GM19240 (cell line): ENCODE data around the gene BUD23.
A peak's percentile ranks its signal among the peaks of the same experiment; 100 is the strongest.
"Not testable (repeated sequence)": the region's sequence is repeated elsewhere in the genome, so short reads cannot be mapped to it uniquely, and the experiment has no call there.

Experiments
- DNase-seq: peaks from one replicate; pipeline ENCODE4 v3.0.0; 2011; ENCODE audit warnings: low spot score; ENCODE audit not compliant: insufficient read length

The BUD23 gene, protein sequence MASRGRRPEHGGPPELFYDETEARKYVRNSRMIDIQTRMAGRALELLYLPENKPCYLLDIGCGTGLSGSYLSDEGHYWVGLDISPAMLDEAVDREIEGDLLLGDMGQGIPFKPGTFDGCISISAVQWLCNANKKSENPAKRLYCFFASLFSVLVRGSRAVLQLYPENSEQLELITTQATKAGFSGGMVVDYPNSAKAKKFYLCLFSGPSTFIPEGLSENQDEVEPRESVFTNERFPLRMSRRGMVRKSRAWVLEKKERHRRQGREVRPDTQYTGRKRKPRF

DNA sequence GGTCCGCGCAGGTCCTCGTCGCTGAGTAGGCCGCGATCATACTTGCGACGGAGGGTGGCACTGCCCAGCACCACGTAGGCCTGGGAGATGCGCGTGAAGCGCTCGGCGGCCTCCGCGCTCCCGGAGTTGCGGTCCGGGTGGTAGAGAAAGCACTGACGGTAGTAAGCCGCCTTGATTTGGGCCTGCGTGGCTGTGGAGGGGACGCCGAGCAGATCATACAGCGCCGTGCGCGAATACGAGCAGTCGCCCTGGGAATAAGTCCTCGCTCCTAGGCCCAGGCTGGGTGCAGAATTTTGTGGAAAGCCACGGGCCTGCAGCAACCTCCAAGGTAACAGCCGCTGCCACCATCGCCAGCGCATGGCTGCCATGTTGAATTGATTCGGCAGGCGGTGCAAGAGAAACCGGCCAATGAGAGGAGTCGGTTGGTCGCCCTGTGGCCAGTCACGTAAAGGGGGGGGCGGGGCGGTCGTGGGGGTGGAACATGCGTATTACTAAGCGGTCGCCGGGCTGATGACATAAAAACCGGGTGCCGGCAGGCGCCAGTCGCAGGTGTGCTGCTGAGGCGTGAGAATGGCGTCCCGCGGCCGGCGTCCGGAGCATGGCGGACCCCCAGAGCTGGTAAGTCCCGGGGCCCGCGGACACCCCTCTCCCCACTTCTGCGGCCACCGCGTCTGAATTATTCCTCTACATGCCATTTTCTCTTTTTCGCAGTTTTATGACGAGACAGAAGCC lies at the start of gene BUD23, which contains the start of gene DNAJC30:
TSS of gene BUD23 (plus strand) at position 542 of the 732 bp plus-strand sequence. CDS start at position 571, 29 bp downstream.
TSS of gene DNAJC30 (minus strand) at position 398 of the 732 bp plus-strand sequence. CDS start at position 368, 30 bp downstream.
- peak; percentile 97 for DNase-seq

DNA sequence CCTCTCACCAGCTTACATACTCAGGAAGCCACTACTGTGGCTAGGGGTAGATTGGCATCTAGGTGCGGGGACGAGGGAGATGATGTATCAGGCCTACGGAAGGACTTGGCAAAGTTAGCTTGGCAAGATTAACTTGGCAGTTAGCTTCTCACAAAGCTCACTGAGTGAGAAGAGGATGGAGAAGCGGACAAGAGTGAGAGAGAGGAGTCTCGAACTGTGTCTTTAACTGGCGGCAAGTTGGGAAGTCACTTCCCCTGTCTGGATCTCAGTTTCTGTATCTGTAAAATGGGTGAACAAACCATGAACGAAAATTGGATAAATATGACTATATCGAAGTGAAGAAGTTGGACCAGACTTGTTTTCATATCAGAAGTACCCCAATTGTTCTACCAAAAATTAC lies 49.6 kb upstream of the BUD23 start:
- DNase-seq, result no peak

DNA sequence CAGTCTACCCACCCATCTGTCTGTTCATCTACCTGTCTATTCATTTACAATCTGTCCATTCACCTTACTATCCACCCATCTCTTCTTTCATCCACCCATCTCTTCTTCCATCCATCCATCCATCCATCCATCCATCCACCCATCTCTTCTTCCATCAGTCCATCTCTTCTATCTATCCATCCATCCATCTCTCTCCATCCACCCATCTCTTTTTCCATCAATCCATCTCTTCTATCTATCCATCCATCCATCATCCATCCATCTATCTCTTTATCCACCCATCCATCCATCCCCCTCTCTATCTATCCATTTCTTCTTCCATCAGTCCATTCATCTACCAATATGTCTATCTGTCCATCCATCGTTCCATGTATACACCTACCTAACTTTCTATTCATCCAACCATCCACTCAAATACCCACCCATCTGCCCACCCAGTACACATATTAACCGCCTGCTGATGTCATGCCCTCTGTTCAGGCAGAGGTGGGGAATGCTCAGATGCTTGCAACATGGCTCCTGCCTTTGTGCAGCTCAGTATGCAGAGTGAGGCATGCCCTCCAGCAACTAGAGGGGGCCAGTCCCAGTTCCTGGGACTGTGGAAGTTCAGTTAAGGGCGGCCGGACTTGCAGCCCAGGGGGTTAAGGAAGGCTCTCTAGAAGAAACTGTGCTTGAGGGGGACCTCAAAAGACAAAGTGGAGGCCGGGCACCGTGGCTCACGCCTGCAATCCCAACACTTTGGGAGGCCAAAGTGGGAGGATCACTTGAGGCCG lies 47.8 kb upstream of the BUD23 start:
- DNase-seq, result no peak

DNA sequence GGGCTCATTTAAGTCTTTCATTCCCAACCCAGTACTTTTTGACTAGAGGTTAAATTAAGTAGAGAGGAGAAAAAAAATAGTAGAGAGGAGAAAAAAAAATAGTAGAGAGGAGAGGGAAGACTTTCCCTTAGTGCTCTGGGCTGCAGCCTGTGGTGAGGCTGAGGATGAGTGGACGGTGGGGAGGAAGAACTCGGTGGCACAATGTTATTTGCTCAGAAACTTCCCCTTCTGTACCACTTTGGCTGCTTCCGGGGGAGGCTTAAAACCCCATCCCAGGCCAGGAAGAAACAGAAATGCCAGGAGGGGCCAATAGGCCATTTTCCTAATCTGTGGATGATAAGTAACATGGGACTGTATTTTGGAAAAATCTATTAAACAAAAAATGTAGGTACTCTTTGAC lies 44.5 kb upstream of the BUD23 start:
- DNase-seq, result no peak

DNA sequence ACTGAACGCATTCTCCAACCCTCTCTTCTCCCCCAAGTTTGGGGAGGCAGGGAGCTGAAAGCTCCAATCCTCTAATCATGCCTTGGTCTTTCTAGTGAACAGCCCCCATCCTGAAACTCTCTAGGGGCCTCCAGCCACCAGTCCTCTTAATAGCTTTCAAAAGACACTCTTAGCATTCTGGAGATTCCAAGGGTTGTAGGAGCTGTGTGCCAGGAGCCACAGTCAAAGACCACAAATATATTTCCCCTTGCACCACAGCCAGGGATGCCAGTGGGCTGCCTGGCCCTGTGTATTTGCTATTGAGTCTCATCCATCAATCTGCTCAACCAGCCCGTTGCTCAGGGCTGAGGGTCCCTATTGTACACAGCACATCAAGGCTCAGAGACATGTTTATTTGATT lies 40.6 kb upstream of the BUD23 start:
- DNase-seq, result no peak

DNA sequence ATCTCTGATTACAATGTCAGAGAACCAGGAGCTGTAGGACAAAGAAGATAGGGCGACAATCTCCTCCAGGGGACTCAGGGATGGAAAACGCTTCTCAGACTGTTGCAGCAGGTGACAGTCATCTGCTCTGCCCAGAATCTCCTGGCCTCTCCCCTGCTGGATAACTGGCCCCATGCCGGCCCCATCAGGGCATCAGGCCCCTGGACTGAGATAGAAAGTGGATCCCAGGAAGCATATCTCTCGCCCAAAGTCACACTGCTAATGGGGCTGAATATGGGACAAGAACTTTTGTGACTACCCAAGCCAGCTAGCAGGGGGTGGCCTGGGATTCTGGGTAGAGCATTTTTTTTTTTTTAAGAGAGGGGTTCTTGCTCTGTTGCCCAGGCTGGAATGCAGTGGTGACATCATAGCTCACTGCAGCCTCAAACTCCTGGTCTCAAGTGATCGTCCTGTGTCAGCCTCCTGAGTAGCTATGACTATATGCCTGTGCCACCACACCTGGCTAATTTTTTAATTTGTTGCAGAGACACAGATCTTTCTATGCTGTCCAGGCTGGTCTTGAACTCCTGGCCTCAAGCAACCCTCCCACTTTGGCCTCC lies 38.6 kb upstream of the BUD23 start:
- no peak for DNase-seq

DNA sequence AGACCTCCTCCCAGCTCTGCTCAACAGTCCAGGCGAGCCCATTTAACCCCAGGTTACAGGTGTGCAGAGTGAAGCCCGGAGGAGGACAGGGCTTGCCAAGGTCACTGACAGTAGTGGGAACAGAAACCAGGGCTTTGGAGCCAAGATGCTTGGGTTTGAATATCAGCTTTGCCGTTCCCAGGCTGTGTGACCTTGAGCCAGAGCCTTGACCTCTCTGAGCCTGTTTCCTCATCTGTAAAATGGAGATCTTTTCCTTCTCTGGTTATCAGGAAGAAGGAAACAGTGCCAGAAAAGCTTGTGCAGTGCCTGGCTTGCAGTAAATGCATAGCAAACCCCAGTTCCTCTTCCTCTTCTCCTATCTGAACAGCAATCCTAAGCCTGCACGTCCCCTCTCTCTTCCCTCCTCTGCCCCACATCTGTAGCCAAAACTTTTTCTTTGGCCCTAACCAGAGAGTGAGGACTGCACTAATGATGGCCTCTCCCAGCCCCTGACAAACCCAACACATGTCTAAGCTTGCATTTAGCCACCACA lies 37.7 kb upstream of the BUD23 start:
- no peak for DNase-seq

DNA sequence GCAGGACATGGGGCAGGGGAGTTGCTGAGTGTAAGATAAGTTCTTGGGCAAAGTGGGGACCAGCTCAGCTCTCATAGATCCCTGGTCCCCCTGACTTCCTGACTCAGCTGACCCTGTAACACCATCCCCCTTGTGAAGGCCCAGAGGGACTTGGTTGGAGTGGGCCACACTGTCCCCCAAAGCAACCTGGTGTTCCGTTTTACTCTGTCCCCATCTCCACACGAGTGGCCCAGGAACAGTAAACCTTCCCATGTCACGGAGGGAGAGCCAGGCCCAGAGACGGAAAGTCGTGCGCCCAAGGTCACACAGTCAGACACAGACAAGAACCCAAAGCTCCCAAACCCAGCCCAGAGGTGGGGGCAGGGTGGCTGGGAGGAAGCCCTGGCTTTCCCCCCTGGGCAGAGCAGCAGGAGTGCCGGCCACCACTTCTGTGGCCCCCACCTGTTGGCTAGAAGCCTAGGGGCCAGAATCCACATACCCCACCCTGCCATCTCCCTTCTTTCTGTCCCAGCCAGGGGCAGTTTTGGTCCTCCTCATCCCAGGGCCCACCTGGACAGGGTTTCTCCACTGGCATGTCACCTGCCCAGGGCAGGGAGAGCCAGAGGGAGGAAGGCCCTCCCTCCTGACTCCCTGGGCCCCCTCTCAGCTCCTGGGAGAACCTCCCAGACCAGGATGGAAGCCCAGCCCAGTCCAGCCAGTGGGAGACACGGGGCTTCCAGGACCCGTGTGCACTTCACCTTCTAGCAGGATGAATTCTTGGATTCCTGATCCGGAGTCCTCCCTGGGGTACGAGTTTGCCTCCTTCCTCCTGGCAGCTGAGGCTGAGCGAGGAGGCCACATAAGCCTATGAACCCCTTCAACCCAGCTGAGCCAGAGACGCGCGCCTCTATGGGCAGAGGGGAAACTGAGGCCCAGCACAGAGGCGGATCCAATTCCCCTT lies 36.3 kb upstream of the BUD23 start:
- DNase-seq, result no peak

DNA sequence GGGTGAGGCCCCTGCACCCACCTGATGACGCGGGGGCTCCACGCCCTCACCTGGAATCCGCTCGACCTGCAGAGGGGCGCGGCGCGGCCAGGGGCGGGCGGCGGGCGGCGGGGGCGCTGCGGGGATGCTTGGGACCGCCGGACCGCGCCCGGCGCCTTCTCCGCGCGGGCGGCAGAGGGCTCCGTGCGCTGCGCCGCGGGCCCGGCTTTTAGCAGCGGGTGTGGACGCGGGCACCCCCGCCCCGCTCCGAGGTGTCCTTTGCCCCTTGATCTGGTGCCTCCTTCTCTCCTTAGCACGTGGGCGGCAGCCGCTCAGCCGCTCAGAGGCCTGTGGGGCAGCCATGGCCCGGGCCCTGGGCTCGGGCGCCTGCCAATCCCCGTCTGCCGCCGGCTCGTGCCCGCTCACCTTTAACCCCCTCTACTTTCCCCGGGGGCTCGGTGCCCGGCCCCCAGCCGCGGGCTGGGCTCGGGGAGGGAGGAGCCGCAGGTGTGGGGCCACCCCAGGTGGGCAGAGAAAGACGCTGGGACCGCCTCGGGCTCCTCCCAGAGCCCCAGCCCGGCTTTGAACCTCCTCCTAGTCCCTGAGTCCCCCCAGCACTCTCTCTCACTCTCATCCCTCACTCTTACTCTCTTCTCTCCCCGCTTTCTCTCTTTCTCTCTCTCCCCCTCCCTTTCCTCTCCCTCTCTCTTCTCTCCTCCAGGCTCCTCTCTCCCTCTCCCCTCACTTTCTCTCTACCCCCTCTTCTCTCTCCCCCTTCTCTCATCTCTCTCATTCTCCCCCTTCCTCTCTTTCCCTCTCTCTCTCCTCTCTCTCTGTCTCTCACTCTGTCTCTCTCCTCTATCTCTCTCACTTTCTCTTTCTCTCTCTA lies 35.4 kb upstream of the BUD23 start:
- DNase-seq, result no peak

DNA sequence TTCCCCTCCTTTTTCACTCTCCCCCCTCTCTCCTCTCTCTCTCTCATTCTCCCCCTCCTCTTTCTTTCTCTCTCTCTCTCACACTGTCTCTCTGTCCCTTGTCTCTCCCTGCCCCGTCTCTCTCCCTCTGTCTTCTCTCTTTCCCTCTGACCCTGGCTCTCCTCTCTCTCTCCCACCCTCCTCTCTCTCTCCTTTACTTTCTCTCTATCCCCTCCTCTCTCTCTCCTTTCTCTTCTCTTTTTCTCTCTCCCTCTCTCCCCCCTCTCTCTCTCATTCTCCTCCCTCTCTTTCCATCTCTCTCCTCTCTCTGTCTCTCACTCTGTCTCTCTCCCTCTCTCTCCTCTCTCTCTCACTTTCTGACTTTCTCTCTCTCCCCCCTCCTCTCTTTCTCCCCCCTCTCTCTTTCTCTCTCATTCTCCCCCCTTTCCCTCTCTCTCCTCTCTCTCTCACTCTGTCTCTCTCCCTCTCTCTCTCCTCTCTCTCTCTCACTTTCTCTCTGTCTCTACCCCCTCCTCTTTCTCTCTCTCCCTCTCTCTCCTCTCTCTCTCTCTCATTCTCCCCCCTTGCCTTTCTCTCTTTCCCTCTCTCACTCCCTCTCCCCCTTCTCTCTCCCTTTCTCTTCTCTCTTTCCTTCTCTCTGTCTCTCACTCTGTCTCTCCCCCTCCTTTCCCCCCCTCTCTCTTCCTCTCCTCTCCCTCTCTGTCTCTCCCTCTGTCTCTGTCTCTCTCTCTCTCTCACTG lies 34.6 kb upstream of the BUD23 start:
- no peak for DNase-seq

DNA sequence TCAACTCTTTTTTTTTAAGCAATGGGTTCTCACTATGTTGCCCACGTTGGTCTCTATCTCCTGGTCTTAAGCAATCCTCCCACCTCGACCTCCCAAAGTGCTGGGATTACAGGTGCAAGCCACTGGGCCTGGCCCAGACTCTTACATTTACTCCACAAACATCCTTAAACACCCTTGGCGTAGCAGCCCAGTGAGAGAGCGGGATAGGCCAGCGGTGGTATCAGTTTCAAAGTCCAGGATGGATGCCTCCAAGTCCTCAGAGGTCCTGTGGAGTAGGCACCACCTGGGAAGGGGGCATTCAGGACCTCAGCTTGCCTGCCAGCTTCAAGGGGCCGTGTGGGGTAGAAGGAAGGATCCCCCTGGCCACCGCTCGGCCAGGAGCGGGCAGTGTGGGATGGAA lies 33.8 kb upstream of the BUD23 start:
- DNase-seq, result no peak

DNA sequence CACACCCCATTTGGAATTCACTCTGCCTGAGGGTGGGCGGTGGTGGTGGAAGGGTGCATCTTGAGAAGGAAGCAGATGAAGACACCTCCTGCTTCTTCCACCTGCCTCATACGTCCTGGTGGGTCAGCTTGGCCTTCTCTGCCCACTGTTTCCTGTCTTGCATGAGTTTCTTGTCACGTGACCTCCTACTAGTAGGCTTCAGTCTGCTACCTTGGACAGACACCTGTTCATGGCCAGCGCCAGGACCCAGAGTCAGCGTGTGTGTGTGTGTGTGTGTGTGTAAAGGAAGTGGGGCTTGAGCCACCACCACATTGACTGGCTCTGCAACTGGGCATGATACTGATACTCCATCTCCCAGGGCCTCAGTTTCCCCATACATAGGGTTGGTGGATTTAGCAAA lies 32.9 kb upstream of the BUD23 start:
- no peak for DNase-seq

DNA sequence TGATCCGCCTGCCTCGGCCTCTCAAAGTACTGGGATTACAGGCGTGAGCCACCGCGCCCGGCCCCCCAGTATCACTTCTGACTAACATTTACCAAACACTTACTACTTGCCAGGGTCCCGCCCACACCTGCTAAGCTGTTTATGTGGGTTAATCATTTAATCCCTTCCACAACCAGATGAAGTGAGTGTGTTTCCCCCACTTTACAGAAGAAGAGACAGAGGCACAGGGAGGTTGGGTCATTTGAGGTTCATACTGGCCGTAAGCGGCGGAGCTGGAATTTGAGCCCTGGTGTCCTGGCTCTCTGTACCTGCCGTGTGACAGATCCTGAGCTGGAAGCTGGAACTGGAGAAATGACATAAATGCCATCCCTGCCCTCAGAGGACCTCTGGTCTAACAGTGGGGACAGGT lies 30.9 kb upstream of the BUD23 start:
- no peak for DNase-seq

DNA sequence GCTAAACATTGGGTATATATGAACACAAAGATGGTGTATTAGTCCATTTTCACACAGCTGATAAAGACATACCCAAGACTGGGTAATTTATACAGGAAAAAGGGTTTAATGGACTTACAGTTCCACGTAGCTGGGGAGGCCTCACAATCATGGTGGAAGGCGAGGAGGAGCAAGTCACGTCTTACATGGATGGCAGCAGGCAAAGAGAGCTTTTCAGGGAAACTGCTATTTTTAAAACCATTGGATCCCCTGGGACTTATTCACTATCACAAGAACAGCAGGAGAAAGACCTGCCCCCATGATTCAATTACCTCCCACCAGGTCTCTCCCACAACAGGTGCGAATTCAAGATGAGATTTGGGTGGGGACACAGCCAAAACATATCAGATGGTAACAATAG lies 28.1 kb upstream of the BUD23 start:
- DNase-seq, result not testable (repeated sequence)

DNA sequence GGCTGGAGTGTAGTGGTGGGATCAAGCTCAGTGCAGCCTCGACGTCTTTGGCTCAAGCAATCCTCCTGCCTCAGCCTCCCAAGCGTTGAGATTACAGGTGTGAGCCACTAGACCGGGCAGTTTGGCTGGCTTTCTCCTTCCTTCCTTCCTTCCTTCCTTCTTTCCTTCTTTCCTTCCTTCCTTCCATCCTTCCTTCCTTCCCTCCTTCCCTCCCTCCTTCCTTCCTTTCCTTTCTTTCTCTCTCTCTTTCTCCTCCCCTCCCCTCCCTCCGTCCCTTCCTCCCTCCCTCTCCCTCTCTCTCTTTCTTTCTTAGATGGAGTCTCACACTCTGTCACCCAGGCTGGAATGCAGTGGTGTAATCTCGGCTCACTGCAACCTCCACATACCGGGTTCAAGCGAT lies 23.4 kb upstream of the BUD23 start:
- DNase-seq, result no peak

DNA sequence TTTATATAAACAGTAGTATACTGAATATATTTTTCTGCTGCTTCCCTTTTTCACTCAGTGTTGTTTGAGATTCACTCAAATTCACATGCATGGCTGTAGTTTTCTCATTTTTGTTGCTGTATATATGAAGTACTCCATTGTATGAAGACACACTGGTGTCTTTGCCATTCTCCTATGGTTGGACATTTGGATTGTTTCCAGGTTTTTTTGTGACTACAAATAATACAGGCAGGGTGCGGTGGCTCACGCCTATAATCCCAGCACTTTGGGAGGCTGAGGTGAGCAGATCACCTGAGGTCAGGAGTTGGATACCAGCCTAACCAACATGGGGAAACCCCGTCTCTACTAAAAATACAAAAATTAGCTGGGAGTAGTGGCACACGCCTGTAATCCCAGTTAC lies 22.8 kb upstream of the BUD23 start:
- DNase-seq, result not testable (repeated sequence)

DNA sequence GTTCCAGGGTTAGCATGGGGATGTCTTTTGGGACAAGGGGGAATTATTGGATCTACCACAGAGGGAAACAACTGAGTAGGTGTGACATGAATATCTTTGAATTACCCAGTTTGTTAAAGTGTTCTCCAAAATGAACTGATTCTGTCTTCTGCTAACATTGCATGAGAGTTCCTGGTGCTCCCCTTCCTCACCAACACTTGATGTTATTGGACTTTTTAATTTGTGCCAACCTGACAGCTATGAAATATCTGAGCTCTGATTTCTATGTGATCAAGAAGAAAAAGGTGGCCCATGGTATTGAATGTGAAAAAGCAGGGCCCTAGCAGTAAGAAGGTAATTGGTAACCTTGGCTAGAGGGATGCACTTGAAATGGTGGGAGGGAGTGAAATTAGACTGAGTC lies 20.4 kb upstream of the BUD23 start:
- no peak for DNase-seq

DNA sequence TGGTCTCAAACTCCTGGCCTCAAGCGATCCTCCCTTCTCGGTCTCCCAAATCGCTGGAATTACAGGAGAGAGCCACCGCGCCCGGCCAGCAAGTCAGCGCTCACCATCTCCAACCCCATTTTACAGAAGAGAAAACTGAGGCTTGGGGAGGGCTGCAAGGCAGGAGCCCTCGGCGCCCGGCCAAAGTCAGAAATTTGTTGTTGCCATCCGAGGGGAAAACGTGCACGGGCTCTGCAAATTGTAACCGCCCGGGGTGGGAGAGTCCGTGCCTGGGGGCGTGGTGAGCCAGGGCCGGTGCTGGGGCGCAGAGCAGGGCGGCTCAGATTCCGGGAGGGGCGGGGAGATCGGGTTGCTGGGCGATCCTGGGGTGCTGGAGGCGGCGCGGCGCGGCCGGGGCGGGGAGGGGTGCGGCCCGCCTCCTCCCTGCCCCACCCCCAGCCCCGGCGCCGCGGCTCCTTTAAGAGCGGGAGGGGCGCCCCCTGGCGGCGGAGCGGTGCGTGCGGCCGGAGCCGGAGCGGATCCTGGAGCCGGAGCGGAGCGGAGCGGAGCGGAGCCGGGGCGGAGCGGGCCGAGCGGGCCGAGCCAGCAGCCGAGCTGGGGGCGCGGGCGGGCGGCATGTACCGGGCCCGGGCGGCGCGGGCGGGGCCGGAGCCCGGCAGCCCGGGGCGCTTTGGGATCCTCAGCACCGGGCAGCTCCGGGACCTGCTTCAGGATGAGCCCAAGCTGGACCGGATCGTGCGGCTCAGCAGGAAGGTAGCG lies 15.9 kb upstream of the BUD23 start, which contains the start of gene VPS37D:
TSS of gene VPS37D (plus strand) at position 488 of the 759 bp plus-strand sequence. CDS start at position 616, 128 bp downstream.
- DNase-seq, result peak; percentile 95
